GM18951 (cell line): ENCODE results near the gene PCIF1.
"Not testable (repeated sequence)": the region's sequence is repeated elsewhere in the genome, so short reads cannot be mapped to it uniquely, and the experiment has no call there.

ENCODE experiments used
- POLR2A ChIP-seq: IDR thresholded peaks from 4 replicates; pipeline ENCODE4 v1.6.1; 2011; ENCODE audit warnings: mild to moderate bottlenecking; ENCODE audit not compliant: insufficient read length, insufficient read depth; ENCODE audit errors: extremely low read depth
- in situ Hi-C: fragments of 300-500 bp; cut with MboI; formaldehyde crosslinking; loops from one replicate; pipeline ENCODE4 v1.12.0; 2022; ENCODE audit warnings: low sequenced_read_pairs, mixed read lengths, inconsistent platforms; ENCODE audit not compliant: unreplicated experiment

Gene PCIF1

GRCh38 chr20:45951925-45952834 is 17.7 kb downstream of the PCIF1 start:
- in situ Hi-C loops, result no loop called here
- TF ChIP-seq POLR2A, result no peak

GRCh38 chr20:45952861-45953260 is 18.4 kb downstream of the PCIF1 start:
- no peak for TF ChIP-seq POLR2A
- in situ Hi-C loops, result no loop called here

- TF ChIP-seq POLR2A, result no peak
- in situ Hi-C loops, result no loop called here
Observed at GRCh38 chr20:45953672-45954071, 19.2 kb downstream of the PCIF1 start.

GRCh38 chr20:45956326-45956725 is 21.8 kb downstream of the PCIF1 start:
- in situ Hi-C loops, result not testable (repeated sequence)

- no peak for TF ChIP-seq POLR2A
- in situ Hi-C loops, result no loop called here
Observed at GRCh38 chr20:45957021-45957941, 22.8 kb downstream of the PCIF1 start.

- no peak for TF ChIP-seq POLR2A
- in situ Hi-C loops, result no loop called here
Observed at GRCh38 chr20:45958593-45958992, 24.1 kb downstream of the PCIF1 start.

- TF ChIP-seq POLR2A, result no peak
- in situ Hi-C loops, result no loop called here
Observed at GRCh38 chr20:45959126-45959525, 24.6 kb downstream of the PCIF1 start.

- no peak for TF ChIP-seq POLR2A
- in situ Hi-C loops, result no loop called here
Observed at GRCh38 chr20:45959956-45960630, 25.6 kb downstream of the PCIF1 start.

GRCh38 chr20:45962031-45962755 is 27.7 kb downstream of the PCIF1 start:
- in situ Hi-C loops, result no loop called here
- TF ChIP-seq POLR2A, result no peak

GRCh38 chr20:45963059-45964005 is 28.8 kb downstream of the PCIF1 start:
- no peak for TF ChIP-seq POLR2A
- in situ Hi-C loops, result no loop called here

GRCh38 chr20:45964006-45964400 is 29.5 kb downstream of the PCIF1 start:
- no peak for TF ChIP-seq POLR2A
- in situ Hi-C loops, result no loop called here
